Psoas muscle (tissue), 8 donors: ENCODE results near the gene ZNF436. TPM values are rescaled to one million over a fixed set of nuclear protein-coding genes. Genes with fewer than 3 reads are reported as not detected.

Source experiments
- ATAC-seq, 4 donors: fragments of 200-7000 bp; cut with Tn5 transposase; one replicate each; pipeline ENCODE4 v1.9.1; 2020; ENCODE audit warnings: moderate library complexity in 3 of 4, mild to moderate bottlenecking in 2 of 4
- DNase-seq, 2 donors: peaks; one replicate each; pipeline ENCODE4 v3.0.0-alpha.2; 2020
- H3K27ac ChIP-seq: fragments of 200-600 bp; one replicate; pipeline ENCODE4 v1.8.0; 2022
- H3K27me3 ChIP-seq, 3 donors: fragments of 200-600 bp in 1 of 3; one replicate each; pipeline versions ENCODE4 v1.6.1 to v1.8.0; 2013 to 2022; ENCODE audit warnings: low read length in 2 of 3, mild to moderate bottlenecking in 2 of 3, moderate library complexity in 1 of 3; ENCODE audit not compliant: insufficient read depth in 3 of 3
- H3K36me3 ChIP-seq, 2 donors: fragments of 200-600 bp in 1 of 2; one replicate each; pipeline versions ENCODE4 v1.6.1 to v1.8.0; 2013 to 2022; ENCODE audit warnings: low read depth in 1 of 2, mild to moderate bottlenecking in 1 of 2, moderate library complexity in 1 of 2; ENCODE audit not compliant: insufficient read depth in 1 of 2
- H3K4me1 ChIP-seq: fragments of 200-600 bp; one replicate; pipeline ENCODE4 v1.8.0; 2022
- H3K4me3 ChIP-seq: fragments of 200-600 bp; one replicate; pipeline ENCODE4 v1.8.0; 2022; ENCODE audit warnings: mild to moderate bottlenecking
- H3K9me3 ChIP-seq: fragments of 200-600 bp; one replicate; pipeline ENCODE4 v1.8.0; 2022
- CTCF ChIP-seq: fragments of 200-600 bp; IDR thresholded peaks from one replicate; pipeline ENCODE4 v1.8.0; 2022; ENCODE audit warnings: antibody characterized with exemption
- WGBS, 3 donors: extraction: QIAGEN DNeasy Blood & Tissue Kit; methylation state at CpG; one replicate each; pipeline versions ENCODE4 v1.1.6 to v1.1.7; 2013; 5-methylcytosine and 5-hydroxymethylcytosine counted together
- intact Hi-C, 2 donors: fragments of 100-400 bp; cut with DNase I; formaldehyde crosslinking; loops; one replicate each; pipeline versions ENCODE4 v1.11.0 to v1.14.2; 2022
- polyA plus RNA-seq, 3 donors: library from polyadenylated mRNA; stranded (reverse); fragments of 200-250 nt; gene quantifications; one replicate each; pipeline ENCODE4 v1.2.3, GENCODE V29; 2013
- total RNA-seq, 4 donors: library from RNA; stranded (reverse); fragmentation: NEBNext Ultra II Directional in 2 of 4; extraction: Animal tissue kit (Norgen Biotek cat#: 25700) in 2 of 4; gene quantifications; one replicate each; pipeline versions ENCODE4 v1.2.1 to v1.2.4, GENCODE V29; 2021 to 2023
- donor health status: healthy with polysubstance abuse.
- donor health status: DM: no; HTN: no; CAD: no; lungs with moderate emphysema.
- donor health status: Bipolar disorder and iron deficiency.
- donor health status: healthy.
- donor health status: DM: yes; HTN: yes; CAD: no.
- donor health status: DM: no; HTN: no; CAD: no.
- donor health status: DM: no; HTN: no; CAD: no.
- donor health status: DM: yes; HTN: yes; CAD: no.

ZNF436 gene
- total and polyA plus RNA-seq, 7 donors, result 2.2 to 11.5 (median 7.2) TPM

GRCh38 chr1:23341931-23342692 lies 27.5 kb downstream of the ZNF436 start:
- H3K4me1 ChIP-seq, result peaks cover 48% of the 10 kb centered on the region
- intact Hi-C loops, result loop anchor here in 1 of 2 donors (10.0 kb wide), 1 partner anchor 143 kb away; the partner anchor contains the start of gene ASAP3

DNA sequence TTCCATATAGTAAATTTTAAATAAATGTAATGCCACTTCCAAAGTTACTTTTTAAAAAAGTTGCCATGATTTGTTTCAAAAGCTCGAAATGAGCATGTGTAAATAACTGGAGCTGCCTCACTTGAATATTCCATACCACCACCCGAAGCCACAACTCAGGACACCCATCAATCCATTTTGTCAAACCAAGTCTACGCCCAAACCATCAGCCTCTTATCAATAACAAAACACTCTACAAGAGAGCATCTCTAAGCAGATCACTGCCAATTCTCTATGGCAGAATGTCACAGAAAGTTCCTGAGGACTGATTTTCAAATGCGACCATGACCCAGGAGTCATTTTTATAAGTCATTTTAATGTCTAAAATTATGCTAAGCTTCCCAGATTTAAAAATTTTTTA lies 30.0 kb downstream of the ZNF436 start:
- Histone ChIP-seq H3K4me1 (peaks cover 48% of the 10 kb centered on the region), H3K4me3 (peak overlapping the region; percentile 91), H3K27me3 (no peaks in the 10 kb centered on the region), H3K27ac (no peak overlapping the region), H3K36me3 (peaks cover 0 to 32% of the 10 kb centered on the region in 2 donors), H3K9me3 (no peaks in the 10 kb centered on the region)
- intact Hi-C loops, result loop anchor here in 1 of 2 donors (10.0 kb wide), 1 partner anchor 145 kb away; the partner anchor contains the start of gene ASAP3
- no peak for ATAC-seq
- no peak for DNase-seq
- no peak for TF ChIP-seq CTCF
- 67 to 79% (median 69%) methylated on average over 4 of the region's 4 CpGs for WGBS, 3 donors

More at GRCh38 chr1:23341931-23342692, 27.5 kb downstream of the ZNF436 start:
- Histone ChIP-seq H3K27me3 (no peaks in the 10 kb centered on the region), H3K4me3 (peak overlapping the region; percentile 91), H3K27ac (no peak overlapping the region), H3K9me3 (no peaks in the 10 kb centered on the region), H3K36me3 (peaks cover 0 to 8% of the 10 kb centered on the region in 2 donors)
- WGBS, 3 donors, result 14 to 25% (median 19%) methylated on average over 10 of the region's 10 CpGs
- ATAC-seq (no peak), DNase-seq (no peak)
- TF ChIP-seq CTCF, result no peak

GRCh38 chr1:23337869-23338268 lies 31.8 kb downstream of the ZNF436 start:
- no peak for TF ChIP-seq CTCF
- Histone ChIP-seq H3K36me3 (peaks cover 2 to 50% of the 10 kb centered on the region in 2 donors), H3K4me3 (no peak overlapping the region), H3K4me1 (peaks cover 47% of the 10 kb centered on the region), H3K27ac (no peak overlapping the region), H3K27me3 (no peaks in the 10 kb centered on the region), H3K9me3 (no peaks in the 10 kb centered on the region)
- ATAC-seq (no peak), DNase-seq (no peak)
- intact Hi-C loops, result no loop called here
- 75 to 81% (median 76%) methylated on average over 2 of the region's 2 CpGs for WGBS, 3 donors

- 85 to 93% (median 87%) methylated on average over 8 of the region's 8 CpGs for WGBS, 3 donors
- Histone ChIP-seq H3K36me3 (peaks cover 10 to 99% of the 10 kb centered on the region in 2 donors), H3K9me3 (no peaks in the 10 kb centered on the region), H3K27ac (no peak overlapping the region), H3K4me3 (no peak overlapping the region), H3K4me1 (no peaks in the 10 kb centered on the region), H3K27me3 (no peaks in the 10 kb centered on the region)
- no peak for DNase-seq
- intact Hi-C loops, result no loop called here
- ATAC-seq, result no peak
- TF ChIP-seq CTCF, result no peak
These were observed 37.9 kb downstream of the ZNF436 start for GRCh38 chr1:23331713-23332112.
